MCF 10A (cell line): ENCODE measurements around the gene GTPBP3. TPM values are rescaled to one million over a fixed set of nuclear protein-coding genes. Genes with fewer than 3 reads are reported as not detected.

Experiments
- BruUV-seq: library from RNA; stranded (reverse); fragments of 400-500 nt; replicated peaks from 2 replicates; lab custom pipeline; 2021; lab: Mats Ljungman, UMichigan
- CTCF ChIA-PET: fragments of 300-600 bp; sonication (Branson Sonifier 250); formaldehyde crosslinking; extraction: SDS; loops from one replicate; lab custom pipeline; 2021; ENCODE audit warnings: antibody characterized with exemption, inconsistent platforms; lab: Yijun Ruan, JAX
- POLR2A ChIA-PET: fragments of 300-600, 350-650 bp; sonication (Branson Sonifier 250); formaldehyde crosslinking; extraction: SDS; loops from one replicate; lab custom pipeline; 2020; ENCODE audit warnings: antibody characterized with exemption, inconsistent platforms; lab: Yijun Ruan, JAX
- DNase-seq: peaks from one replicate; pipeline ENCODE4 v3.0.0-alpha.2; 2018; ENCODE audit not compliant: unreplicated experiment
- H3K27ac Mint-ChIP-seq: one replicate; pipeline ENCODE4 v1.8.0; 2022; ENCODE audit warnings: mild to moderate bottlenecking, low read depth, mixed read lengths; ENCODE audit not compliant: unreplicated experiment
- H3K27me3 Mint-ChIP-seq: one replicate; pipeline ENCODE4 v1.8.0; 2022; ENCODE audit warnings: mixed read lengths; ENCODE audit not compliant: insufficient read depth, unreplicated experiment
- H3K36me3 Mint-ChIP-seq: one replicate; pipeline ENCODE4 v1.8.0; 2022; ENCODE audit warnings: mild to moderate bottlenecking, moderate library complexity, mixed read lengths; ENCODE audit not compliant: insufficient read depth, unreplicated experiment
- H3K4me1 Mint-ChIP-seq: one replicate; pipeline ENCODE4 v1.8.0; 2022; ENCODE audit warnings: mixed read lengths; ENCODE audit not compliant: insufficient read depth, unreplicated experiment
- H3K4me3 Mint-ChIP-seq: one replicate; pipeline ENCODE4 v1.8.0; 2022; ENCODE audit warnings: mild to moderate bottlenecking, moderate library complexity, mixed read lengths; ENCODE audit not compliant: unreplicated experiment
- H3K9me3 Mint-ChIP-seq: one replicate; pipeline ENCODE4 v1.8.0; 2022; ENCODE audit warnings: mixed read lengths; ENCODE audit not compliant: unreplicated experiment
- intact Hi-C: fragments of 100-400 bp; cut with micrococcal nuclease; formaldehyde crosslinking; loops from 2 replicates; pipeline ENCODE4 v1.14.1; 2022
- total RNA-seq: library from RNA; stranded (reverse); gene quantifications from 2 replicates; pipeline ENCODE4 v1.2.3, GENCODE V29; 2022
- TF ChIP-seq, protein P1 (sequence below): fragments of 200-600 bp; IDR thresholded peaks from one replicate; pipeline ENCODE4 v1.8.0; 2022; ENCODE audit warnings: antibody characterized with exemption, mild to moderate bottlenecking; ENCODE audit not compliant: unreplicated experiment

GTPBP3 gene
- total RNA-seq, 1 experiment from 2014 or later: 27.9 TPM

- Mint-ChIP-seq H3K4me3 (peak overlapping the region; percentile 78), H3K27ac (peak overlapping the region; percentile 55), H3K27me3 (no peaks in the 10 kb centered on the region), H3K9me3 (no peaks in the 10 kb centered on the region), H3K36me3 (peaks cover 16% of the 10 kb centered on the region), H3K4me1 (peaks cover 26% of the 10 kb centered on the region)
- TF ChIP-seq, protein P1, sequence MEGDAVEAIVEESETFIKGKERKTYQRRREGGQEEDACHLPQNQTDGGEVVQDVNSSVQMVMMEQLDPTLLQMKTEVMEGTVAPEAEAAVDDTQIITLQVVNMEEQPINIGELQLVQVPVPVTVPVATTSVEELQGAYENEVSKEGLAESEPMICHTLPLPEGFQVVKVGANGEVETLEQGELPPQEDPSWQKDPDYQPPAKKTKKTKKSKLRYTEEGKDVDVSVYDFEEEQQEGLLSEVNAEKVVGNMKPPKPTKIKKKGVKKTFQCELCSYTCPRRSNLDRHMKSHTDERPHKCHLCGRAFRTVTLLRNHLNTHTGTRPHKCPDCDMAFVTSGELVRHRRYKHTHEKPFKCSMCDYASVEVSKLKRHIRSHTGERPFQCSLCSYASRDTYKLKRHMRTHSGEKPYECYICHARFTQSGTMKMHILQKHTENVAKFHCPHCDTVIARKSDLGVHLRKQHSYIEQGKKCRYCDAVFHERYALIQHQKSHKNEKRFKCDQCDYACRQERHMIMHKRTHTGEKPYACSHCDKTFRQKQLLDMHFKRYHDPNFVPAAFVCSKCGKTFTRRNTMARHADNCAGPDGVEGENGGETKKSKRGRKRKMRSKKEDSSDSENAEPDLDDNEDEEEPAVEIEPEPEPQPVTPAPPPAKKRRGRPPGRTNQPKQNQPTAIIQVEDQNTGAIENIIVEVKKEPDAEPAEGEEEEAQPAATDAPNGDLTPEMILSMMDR: no peak
- intact Hi-C loops: loop anchor here (1.0 kb wide), 2 partner anchors 9 to 29 kb away; partner anchors contain the start of gene ANO8
- DNase-seq: no peak
- BruUV-seq: no TSS peak
- POLR2A ChIA-PET: interaction anchor here (0.6 to 10.5 kb wide), 15 partner anchors 8 to 888 kb away, joined by 3 to 152 read pairs (median 4); partner anchors contain the start of genes ANO8, GTPBP3, MPV17L2 and MVB12A
- CTCF ChIA-PET: interaction anchor here (0.6 to 2.0 kb wide), 10 partner anchors 8 to 966 kb away, joined by 3 to 13 read pairs (median 4); no protein-coding TSS in a partner anchor
Observed at GRCh38 chr19:17305216-17305516, 32.2 kb upstream of the GTPBP3 start.

DNA sequence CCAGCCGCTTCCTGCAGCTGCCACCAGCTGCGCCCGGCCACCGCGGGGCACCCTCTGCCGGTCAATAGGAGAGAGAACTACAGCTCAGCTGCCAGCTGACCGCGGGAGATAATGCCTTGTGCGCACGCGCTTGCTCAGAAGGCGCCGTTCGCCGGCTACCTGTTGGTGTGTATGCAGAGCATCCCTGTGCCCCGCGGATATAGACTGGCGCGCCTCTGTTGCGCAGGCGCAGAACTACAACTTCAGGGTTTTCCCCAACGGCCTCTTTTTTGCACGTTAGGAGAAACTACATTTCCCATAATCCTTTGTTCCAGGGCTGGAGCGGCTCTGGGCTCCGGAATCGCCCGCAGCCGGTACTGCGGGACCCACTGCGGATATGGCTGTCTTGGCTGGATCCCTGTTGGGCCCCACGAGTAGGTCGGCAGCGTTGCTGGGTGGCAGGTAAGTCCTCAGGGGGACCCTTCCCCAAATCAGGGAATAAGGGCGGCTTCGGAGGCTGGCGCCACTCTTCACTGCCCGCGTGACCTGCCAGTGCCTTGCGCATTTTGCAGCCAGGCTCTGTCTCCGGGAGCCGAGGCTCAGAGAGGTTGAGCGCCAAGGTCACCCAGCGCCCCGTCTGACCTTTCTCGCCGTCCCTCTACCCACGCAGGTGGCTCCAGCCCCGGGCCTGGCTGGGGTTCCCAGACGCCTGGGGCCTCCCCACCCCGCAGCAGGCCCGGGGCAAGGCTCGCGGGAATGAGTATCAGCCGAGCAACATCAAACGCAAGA lies 31.7 kb upstream of the GTPBP3 start, which contains the start of gene MRPL34:
MRPL34 (plus strand) TSS at position 356 of the 768 bp plus-strand sequence; CDS start at position 377, 21 bp downstream.
- Mint-ChIP-seq H3K4me3 (peak within 1 kb of the TSS; percentile 78), H3K9me3 (no peaks in the 10 kb centered on the region), H3K4me1 (peaks cover 32% of the 10 kb centered on the region), H3K27me3 (no peaks in the 10 kb centered on the region), H3K36me3 (peaks cover 19% of the 10 kb centered on the region), H3K27ac (peak within 1 kb of the TSS; percentile 55)
- TF ChIP-seq, protein P1: peak; percentile 62
- intact Hi-C loops: loop anchor here (1.0 kb wide), 2 partner anchors 9 to 29 kb away; partner anchors contain the start of gene ANO8
- no TSS peak for BruUV-seq
- POLR2A ChIA-PET: interaction anchor here (0.6 to 10.5 kb wide), 25 partner anchors 9 to 887 kb away, joined by 3 to 152 read pairs (median 4); partner anchors contain the start of genes ANO8, GTPBP3, HAUS8 and MPV17L2
- peak; percentile 100 for DNase-seq
- CTCF ChIA-PET: interaction anchor here (0.6 to 2.0 kb wide), 14 partner anchors 9 to 967 kb away, joined by 3 to 13 read pairs (median 4); no protein-coding TSS in a partner anchor

GRCh38 chr19:17306285-17306714 lies 31.1 kb upstream of the GTPBP3 start:
- Mint-ChIP-seq H3K4me3 (peak overlapping the region; percentile 78), H3K4me1 (peaks cover 35% of the 10 kb centered on the region), H3K36me3 (peaks cover 19% of the 10 kb centered on the region), H3K27ac (peak overlapping the region; percentile 39), H3K27me3 (no peaks in the 10 kb centered on the region), H3K9me3 (no peaks in the 10 kb centered on the region)
- BruUV-seq: TSS peak; percentile 13
- intact Hi-C loops: no loop called here
- no peak for DNase-seq
- ChIA-PET CTCF (interaction anchor here (0.6 to 2.2 kb wide), 10 partner anchors 10 to 368 kb away, joined by 3 to 9 read pairs (median 4); no protein-coding TSS in a partner anchor), POLR2A (interaction anchor here (0.6 to 10.5 kb wide), 16 partner anchors 9 to 995 kb away, joined by 3 to 152 read pairs (median 4); partner anchors contain the start of genes ANO8, GTPBP3, HAUS8 and MVB12A)
- TF ChIP-seq, protein P1: no peak

GRCh38 chr19:17307876-17308377 lies 29.4 kb upstream of the GTPBP3 start:
- BruUV-seq: no TSS peak
- Mint-ChIP-seq H3K9me3 (no peaks in the 10 kb centered on the region), H3K36me3 (peaks cover 19% of the 10 kb centered on the region), H3K4me3 (peak overlapping the region; percentile 78), H3K27ac (no peak overlapping the region), H3K27me3 (no peaks in the 10 kb centered on the region), H3K4me1 (peaks cover 45% of the 10 kb centered on the region)
- ChIA-PET CTCF (interaction anchor here (0.8 to 2.2 kb wide), 2 partner anchors 16 to 78 kb away, joined by 3 to 7 read pairs; no protein-coding TSS in a partner anchor), POLR2A (interaction anchor here (1.7 to 10.5 kb wide), 3 partner anchors 9 to 26 kb away, joined by 5 to 152 read pairs (median 10); partner anchors contain the start of genes ANO8 and GTPBP3)
- TF ChIP-seq, protein P1: no peak
- intact Hi-C loops: no loop called here
- DNase-seq: no peak
